Amniotic stem cell (primary cell): ENCODE results near the gene PSMB3.
"Not testable (repeated sequence)": the region's sequence is repeated elsewhere in the genome, so short reads cannot be mapped to it uniquely, and the experiment has no call there.

ENCODE experiments used
- DNase-seq: peaks from one replicate; lab custom pipeline; 2025; lab: John Stamatoyannopoulos, UW

Gene PSMB3

GRCh38 chr17:38749223-38750043, 3.1 kb upstream of the PSMB3 start:
- no peak for DNase-seq

- no peak for DNase-seq
Observed at GRCh38 chr17:38750044-38750311, 2.6 kb upstream of the PSMB3 start.

GRCh38 chr17:38750312-38751121, 2.0 kb upstream of the PSMB3 start:
- DNase-seq = no peak

GRCh38 chr17:38751144-38751807, 1.3 kb upstream of the PSMB3 start:
- DNase-seq = no peak

GRCh38 chr17:38751808-38752307, 683 bp upstream of the PSMB3 start:
- peak; percentile 55 for DNase-seq

- no peak for DNase-seq
Observed at GRCh38 chr17:38753071-38753506, 548 bp downstream of the PSMB3 start.

- no peak for DNase-seq
Observed at GRCh38 chr17:38761612-38762011, 9.1 kb downstream of the PSMB3 start.

GRCh38 chr17:38762231-38762630, 9.7 kb downstream of the PSMB3 start:
- DNase-seq = no peak

GRCh38 chr17:38766341-38766740, 13.8 kb downstream of the PSMB3 start:
- DNase-seq = no peak

GRCh38 chr17:38768417-38768816, 15.9 kb downstream of the PSMB3 start:
- no peak for DNase-seq

- DNase-seq = no peak
Observed at GRCh38 chr17:38773258-38773657, 20.7 kb downstream of the PSMB3 start.

- no peak for DNase-seq
Observed at GRCh38 chr17:38777641-38778250, 25.2 kb downstream of the PSMB3 start.

GRCh38 chr17:38779965-38780752, 27.6 kb downstream of the PSMB3 start:
- DNase-seq = no peak

GRCh38 chr17:38783227-38783626, 30.7 kb downstream of the PSMB3 start:
- no peak for DNase-seq

GRCh38 chr17:38786372-38786771, 33.8 kb downstream of the PSMB3 start:
- no peak for DNase-seq

GRCh38 chr17:38787999-38788398, 35.5 kb downstream of the PSMB3 start:
- not testable (repeated sequence) for DNase-seq

GRCh38 chr17:38789185-38789584, 36.6 kb downstream of the PSMB3 start:
- no peak for DNase-seq

- DNase-seq = not testable (repeated sequence)
Observed at GRCh38 chr17:38790148-38790707, 37.7 kb downstream of the PSMB3 start.

GRCh38 chr17:38791162-38791561, 38.6 kb downstream of the PSMB3 start:
- no peak for DNase-seq

GRCh38 chr17:38794221-38794620, 41.7 kb downstream of the PSMB3 start:
- no peak for DNase-seq
